Fibroblast of peridontal ligament (primary cell): ENCODE measurements around the gene POC1B.

Experiments used
- DNase-seq: peaks from one replicate; pipeline ENCODE4 v3.0.0-alpha.2; 2010; ENCODE audit errors: extremely low read depth

POC1B gene

DNA sequence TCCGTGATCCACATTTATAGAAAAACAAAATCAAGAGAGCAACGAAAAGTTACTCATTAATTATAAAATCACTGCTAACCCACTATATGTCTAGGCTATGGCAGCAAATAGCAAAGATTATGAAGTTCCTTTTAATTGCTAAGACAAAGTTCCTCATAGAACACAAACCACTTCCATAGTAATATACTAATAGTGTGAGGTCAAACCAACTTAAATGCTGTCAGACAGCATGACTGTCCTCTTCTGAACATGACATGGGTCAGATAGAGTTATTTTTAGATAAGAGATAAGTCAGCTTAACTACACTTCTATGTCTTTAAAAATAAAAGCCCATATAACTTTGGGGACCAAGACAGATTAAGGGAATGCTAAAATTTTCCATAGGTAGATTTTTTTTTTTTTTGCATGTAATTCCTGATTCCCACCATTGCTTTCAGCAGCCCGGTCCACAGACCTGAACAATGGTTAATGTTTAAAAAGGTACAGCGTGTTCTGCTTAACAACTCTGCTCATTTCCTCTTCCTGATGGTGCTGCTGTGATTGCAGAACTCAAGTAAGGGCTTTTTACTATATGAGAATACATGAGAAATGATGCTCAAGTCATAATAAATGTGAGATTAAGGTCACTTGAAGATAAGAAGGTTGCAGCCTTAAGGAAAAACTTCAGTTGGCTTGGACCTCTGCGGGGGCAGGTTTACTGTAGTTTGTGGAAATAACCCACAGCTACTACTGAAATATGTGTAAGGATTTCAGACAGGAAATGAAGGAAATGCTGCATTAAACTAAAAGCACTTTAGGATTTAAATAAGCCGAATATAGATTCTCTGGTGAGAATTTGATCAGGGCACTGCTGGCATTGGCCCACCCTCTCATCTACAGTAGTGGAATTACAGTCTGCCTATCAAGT is 135.8 kb downstream of the POC1B start:
- no peak for DNase-seq

DNA sequence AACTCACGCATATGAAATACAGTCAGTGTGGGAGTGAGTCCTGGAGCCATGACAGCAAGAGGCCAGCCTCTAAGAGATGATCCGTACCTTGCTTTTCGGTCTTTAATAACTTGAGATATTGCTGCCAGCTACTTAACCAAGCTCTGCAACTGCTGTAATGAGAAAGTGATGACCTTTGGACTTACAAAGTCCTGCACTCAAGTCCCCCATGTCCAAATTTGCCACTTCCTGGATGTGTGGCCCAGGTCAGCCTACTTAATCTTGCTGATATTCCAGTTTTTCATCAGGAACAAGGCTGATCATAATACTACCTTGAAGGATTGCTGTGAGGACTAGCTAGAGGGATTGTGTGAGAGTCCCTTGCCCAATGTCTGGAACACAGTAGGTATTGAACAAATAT is 139.7 kb downstream of the POC1B start:
- no peak for DNase-seq

DNA sequence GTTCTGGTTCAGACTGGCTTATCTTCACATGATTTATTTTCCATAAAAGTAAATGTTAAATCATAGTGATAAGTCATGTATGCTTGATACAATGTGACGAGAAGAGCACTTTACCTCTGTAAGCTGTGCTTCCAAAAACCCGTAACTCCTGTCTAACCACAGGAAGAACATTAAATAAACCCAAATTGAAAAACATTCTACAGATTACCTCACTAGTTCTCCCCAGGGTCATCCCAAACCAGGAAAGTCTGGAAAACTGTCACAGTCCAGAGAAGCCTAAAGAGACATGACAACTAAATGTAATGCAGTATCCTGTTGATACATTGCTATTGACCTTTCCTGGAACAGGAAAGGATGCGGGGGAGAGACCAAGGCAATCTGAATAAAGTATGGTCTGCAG is 141.0 kb downstream of the POC1B start:
- no peak for DNase-seq

DNA sequence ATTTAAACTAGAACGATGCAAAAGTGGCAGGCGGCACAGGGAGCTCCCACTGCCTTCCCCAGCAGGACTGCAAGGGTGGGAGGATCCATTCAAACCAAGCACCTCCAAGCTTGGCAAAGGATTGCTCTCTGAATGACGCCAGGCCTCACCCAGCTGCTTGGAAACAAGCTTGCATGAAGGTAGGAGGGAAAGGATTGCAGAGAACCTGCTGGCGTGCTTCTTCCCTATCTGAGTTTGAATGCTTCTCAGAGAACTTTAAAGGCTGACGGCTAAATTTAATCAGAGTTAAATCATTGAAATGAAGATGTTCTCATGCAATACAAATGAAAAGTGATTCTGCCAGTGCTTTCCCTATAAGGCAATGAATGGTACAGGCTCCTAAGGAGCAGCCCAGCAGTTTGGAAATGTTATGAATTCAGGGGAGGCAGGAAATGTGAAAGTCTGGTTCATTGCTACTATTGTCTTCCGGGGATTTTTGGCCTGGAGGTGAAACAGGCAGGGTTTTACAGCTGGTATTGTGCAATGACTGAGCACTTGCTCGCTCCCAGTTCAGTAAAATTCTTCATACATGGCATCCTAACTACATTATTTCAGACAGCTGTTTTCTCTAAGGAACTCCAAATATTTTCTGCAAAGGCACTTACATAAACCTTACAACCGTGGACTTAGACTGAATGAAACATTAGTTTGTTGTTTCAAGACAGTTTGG is 141.6 kb downstream of the POC1B start:
- peak; percentile 97 for DNase-seq

DNA sequence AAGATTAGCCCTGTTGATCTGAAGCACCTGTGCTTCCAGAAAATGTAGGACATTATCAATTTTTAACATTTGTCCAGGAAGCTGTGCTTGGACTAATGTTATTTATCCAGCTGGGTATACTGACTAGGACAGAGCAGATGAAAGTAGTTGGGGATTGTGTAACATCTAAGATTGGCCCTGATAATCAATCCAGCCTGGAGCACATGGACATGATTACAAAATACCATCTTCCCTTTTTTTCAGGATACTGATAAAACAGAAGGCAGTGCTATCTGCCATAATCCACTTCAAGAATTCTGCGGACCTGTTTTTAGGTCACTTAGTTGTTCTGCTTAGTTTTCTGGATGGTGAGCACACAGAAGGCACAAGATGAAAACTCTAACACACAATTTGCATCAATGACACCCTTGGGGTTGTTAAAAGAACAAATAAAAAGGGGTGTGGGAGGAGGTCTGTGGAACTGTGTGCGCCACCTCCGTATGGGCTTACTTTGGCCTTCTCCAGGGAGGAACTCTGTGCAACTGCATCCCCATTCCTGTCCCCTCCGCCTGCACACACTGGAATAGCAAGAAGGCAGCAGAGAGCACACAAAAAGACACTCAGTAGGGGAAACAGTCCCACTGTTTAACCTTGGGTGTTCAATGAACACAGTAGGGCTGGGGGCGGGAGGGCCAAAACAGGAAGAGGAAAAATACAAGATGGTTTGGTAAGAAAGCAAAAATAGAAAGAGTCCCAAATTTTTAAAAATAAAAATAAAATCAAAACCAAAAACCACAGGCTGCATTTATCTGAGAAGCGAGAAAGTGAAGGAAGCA is 142.4 kb downstream of the POC1B start:
- DNase-seq = peak; percentile 87

DNA sequence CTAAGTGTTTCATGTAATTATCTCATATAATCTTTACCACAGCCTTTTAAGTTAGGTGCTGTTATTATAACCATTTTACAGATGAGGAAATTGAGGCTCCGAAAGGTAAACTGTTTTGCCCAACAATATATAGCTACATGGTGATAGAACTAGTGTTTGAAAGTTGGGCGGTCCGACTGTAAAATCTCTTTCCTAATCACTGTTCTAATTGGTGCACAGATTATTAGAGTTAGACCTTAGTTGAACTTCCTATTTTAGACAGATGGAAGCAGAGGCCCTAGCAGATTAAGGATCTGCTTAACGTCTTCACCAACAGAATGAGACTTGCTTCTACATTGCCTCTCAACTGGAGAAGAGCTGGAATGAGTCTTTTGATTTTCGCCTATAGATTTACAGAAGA is 143.5 kb downstream of the POC1B start:
- DNase-seq = no peak

DNA sequence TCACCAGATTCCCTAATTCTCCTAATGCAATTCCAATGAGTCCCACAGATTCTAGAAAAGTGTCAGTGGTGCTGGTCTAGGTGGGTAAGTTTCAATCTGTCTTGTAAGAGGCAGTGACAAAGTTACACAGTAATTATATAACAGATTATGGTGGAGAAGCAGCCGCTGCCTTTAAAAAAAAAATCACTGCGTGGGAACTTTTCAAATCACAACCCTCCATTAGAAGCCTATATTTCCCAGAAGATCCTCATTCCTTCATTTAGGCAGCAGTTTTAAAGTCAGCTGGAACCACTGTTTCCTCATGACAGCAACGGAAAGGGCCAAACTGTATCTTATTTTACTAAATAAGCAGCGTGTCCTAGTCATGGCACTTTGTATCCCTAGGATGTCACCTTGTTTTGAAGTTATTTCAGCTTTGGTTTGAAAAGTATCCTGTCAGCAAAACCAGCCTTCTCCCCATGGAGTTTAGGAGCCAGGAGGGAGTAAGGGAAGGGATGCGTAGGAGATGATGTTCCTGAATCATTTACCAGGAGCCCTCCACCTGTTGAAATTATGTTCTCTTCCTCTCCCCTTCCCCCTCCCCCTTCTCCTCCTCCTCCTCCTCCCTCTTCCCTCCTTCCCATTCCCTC is 145.9 kb downstream of the POC1B start:
- DNase-seq = no peak

DNA sequence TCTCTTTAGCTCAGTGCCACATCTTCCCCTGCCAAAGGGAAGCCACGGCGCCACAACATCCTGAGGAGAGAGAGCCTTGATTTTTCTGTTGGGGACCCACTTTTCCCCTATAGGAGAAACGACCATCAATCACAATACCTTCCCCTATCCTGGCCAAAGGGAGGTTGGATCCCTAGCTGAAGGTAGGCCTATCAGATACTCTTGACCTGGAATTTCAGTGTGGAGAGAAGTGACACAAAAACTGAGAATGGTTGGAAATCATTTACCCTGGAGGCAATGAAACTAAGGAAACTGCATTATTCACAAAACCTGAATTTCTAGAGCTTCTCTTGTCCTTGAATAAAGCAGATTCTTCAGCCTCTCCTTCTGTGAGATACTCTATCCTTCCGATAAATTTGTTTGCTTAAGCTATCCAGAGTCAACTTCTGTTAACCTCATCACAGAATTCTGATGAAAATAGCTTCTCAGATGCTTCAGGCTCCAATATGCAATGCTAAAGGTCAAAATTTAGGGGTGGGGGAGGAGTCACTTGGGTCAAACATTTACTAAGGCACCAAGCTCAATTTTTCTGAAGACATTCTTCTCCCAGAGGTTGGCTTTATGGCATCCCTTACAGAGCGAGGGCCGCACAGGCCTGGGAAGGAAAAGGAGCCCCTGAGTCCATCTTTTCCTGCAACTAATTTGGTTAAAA is 146.6 kb downstream of the POC1B start:
- DNase-seq = no peak

DNA sequence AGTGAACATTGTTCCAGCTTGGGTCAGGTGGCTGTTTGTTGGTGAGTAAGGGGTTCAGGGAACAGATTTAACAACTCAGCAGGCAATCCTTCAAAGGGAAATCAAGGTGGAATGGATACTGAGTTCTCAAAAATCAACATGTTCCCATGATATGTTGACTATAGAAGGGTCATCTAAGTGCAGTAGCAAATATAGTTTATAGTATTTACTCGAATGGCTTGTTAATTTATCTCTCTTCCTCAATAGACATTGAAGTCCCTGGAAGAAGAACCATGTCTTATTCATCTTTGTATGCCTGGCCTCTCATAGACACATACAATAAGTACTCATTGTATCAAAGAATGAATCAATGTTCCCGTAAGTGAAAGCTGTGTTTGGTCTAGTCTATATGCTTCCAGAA is 149.0 kb downstream of the POC1B start:
- DNase-seq = no peak

DNA sequence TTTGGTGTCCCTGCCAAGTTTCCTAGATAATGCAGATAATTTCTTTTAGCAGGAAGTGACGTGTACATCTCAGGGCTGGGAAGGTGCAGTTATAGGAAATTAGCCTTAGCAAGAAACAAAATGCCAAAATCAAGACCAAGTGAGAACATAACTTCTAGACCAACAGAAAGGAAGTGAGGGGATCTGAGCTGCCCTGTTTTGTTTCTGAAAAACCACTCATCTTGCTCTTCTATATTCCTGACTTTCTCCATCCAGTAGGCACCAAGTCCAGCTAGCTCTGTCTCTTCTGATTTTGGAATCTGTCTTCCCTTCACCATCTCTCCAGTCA is 149.7 kb downstream of the POC1B start:
- no peak for DNase-seq

DNA sequence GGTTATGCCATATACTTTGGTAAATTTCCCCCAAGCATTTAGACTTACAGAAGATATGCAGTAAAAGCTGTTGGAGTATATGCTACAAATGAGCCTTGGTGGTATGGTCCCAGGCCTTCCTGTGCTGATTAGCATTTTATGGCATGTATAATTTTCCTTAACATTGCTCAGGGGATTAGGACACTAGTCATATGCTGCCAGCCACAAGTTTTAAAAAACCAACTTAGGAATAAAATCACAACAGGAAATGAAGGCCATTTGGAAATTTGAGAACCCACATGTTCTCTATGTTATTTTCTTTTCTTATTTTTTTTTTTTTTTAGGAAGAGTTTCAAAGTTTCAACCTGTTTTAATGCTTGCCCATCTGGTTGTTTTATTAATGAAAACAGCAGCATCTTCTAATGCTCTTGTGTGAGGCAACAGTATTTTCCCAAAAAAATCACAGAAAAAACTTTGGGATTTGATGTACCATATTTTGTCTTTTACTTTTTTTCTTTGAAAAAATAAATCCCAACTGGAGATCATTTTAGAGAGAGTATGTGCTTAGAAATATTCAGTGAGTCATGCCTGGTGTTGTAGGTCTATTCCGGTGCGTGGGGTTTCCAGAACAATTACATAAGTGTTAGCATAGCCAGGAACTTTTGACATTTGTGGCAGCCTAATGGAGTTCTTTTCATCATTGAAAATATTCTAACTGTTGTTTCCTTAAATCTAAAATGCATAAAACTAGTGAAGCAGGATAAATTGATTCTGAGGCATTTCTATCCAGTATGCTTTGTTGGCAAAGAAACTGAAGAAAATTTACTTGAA is 151.9 kb downstream of the POC1B start:
- DNase-seq = peak; percentile 76

DNA sequence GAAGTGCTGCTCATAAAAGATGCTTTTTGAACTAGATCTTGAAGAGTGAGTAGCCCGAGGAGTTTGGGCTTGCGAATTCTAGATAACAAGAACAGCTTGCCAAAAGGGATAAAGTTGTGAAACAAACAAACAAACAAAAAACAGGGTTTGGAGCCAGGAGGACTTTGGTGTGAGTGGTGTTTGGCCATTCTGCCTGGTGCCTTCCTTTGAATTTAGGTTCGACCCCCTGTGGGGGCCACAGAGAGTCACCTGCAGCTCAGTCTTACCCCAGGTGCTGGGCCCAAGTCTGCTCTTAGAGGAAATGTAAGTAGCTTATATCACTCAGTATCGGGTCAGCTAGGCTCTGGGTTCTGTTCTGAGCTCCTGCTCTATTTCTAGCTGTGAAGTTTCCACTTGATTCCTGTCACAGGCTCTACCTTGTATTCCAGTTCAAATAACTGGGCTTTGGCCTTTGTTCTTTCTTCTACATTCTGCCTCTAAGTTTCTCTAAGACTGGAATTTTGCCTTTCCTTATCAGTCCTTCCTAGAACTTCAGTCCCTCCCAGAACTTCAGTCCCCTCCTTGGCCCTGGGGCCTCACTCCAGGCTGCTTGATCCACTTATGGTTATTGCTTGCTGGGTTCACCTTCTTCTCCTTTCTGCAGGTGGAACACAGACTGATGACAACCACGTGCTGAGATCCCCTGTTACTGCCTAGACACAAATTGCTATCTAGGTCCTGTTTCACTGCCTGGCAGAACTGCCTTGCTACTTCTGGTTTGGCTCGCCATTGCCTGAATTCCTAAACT is 153.1 kb downstream of the POC1B start:
- no peak for DNase-seq

DNA sequence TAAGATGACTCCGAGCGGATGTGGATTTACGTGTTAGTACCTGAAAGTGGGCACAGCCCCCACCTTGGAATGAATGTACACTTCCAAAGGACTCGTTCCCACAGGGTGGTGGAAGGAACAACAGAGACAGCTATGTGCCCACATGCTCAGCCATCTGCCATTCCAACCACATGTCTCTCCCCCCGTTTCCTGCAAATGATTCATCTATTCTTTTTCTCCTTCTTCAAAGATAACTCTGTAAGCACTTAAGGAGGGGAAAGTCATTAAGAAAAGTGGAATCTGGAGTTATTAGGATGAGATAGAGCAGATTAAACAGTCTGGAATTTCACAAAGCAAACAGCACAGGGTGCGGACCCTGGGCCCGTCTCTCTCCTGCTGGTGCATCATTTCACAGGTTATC is 155.0 kb downstream of the POC1B start:
- DNase-seq = peak; percentile 37

DNA sequence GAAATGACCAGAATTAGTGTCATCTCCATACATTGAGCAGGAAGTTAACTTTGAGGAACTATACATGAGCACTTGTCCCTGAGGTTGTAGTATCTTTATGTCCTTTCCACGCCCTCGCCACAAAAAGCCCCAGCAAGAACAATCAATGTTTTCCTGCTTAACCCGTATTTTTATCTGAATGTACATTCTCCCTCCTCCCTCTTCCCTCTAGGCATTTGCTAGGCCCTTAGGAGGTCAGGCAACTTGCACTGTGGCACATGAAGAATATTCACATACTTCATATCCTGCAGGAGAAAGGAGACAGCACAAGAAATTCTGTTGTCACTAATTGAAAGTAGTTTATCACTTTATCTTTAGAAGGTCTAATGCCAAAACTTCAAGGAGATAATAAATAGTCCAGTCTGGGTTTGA is 155.4 kb downstream of the POC1B start:
- DNase-seq = no peak
